PC-3 (cell line): ENCODE data around the gene EID3. TPM values are rescaled to one million over a fixed set of nuclear protein-coding genes. Genes with fewer than 3 reads are reported as not detected.

Source experiments
- ATAC-seq: fragments of 200-7000 bp; cut with Tn5 transposase; 2 replicates; pipeline ENCODE4 v1.9.1; 2020; ENCODE audit warnings: mild to moderate bottlenecking, moderate library complexity
- BruUV-seq: library from RNA; stranded (reverse); fragments of 400-500 nt; replicated peaks from 2 replicates; lab custom pipeline; 2021; lab: Mats Ljungman, UMichigan
- CTCF ChIA-PET: fragments of 300-600 bp; sonication (Branson Sonifier 250); formaldehyde crosslinking; loops from one replicate; lab custom pipeline; 2022; ENCODE audit warnings: antibody characterized with exemption; lab: Charles Lee
- POLR2A ChIA-PET: fragments of 300-600 bp; sonication (Branson Sonifier 250); formaldehyde crosslinking; loops from one replicate; lab custom pipeline; 2022; ENCODE audit warnings: antibody characterized with exemption; ENCODE audit not compliant: unreplicated experiment; lab: Charles Lee
- DNase-seq: peaks from one replicate; pipeline ENCODE4 v3.0.0-alpha.2; 2015
- H2AFZ ChIP-seq: fragments of 300-600 bp; sonication (generic); 2 replicates; pipeline ENCODE4 v1.6.0; 2016; ENCODE audit warnings: antibody characterized with exemption, low read length
- H3F3A ChIP-seq: fragments of 300-600 bp; sonication (generic); one replicate; pipeline ENCODE4 v1.6.0; 2017; ENCODE audit warnings: antibody characterized with exemption, low read length, control low read depth, mild to moderate bottlenecking; ENCODE audit not compliant: unreplicated experiment
- H3K27ac ChIP-seq: fragments of 300-600 bp; sonication (generic); 2 replicates; pipeline ENCODE4 v1.5.1; 2016; ENCODE audit warnings: mild to moderate bottlenecking, low read length
- H3K27me3 ChIP-seq: fragments of 300-600 bp; sonication (generic); 2 replicates; pipeline ENCODE4 v1.6.1; 2016; ENCODE audit warnings: low read length, mixed read lengths
- H3K36me3 ChIP-seq: fragments of 300-600 bp; sonication (generic); 2 replicates; pipeline ENCODE4 v1.6.1; 2016; ENCODE audit warnings: low read depth, mixed run types, low read length, mixed read lengths
- H3K4me1 ChIP-seq: fragments of 300-600 bp; sonication (generic); 2 replicates; pipeline ENCODE4 v1.5.1; 2016; ENCODE audit warnings: low read length; ENCODE audit not compliant: insufficient read depth
- H3K4me2 ChIP-seq: fragments of 300-600 bp; sonication (generic); 2 replicates; pipeline ENCODE4 v1.6.0; 2016; ENCODE audit warnings: low read length
- H3K4me3 ChIP-seq: fragments of 300-600 bp; sonication (generic); 2 replicates; pipeline ENCODE4 v1.5.1; 2016; ENCODE audit warnings: mild to moderate bottlenecking, low read length, mixed read lengths
- H3K79me2 ChIP-seq: fragments of 300-600 bp; sonication (generic); 2 replicates; pipeline ENCODE4 v1.6.1; 2017; ENCODE audit warnings: low read length, mixed read lengths
- H3K9ac ChIP-seq: fragments of 300-600 bp; sonication (generic); 2 replicates; pipeline ENCODE4 v1.6.0; 2016; ENCODE audit warnings: mild to moderate bottlenecking, low read length
- H3K9me2 ChIP-seq: fragments of 300-600 bp; sonication (generic); replicated peaks from 2 replicates; pipeline ENCODE4 v1.6.1; 2016; ENCODE audit warnings: mixed run types, low read length, mixed read lengths
- H3K9me3 ChIP-seq: fragments of 300-600 bp; sonication (generic); 2 replicates; pipeline ENCODE4 v1.6.1; 2016; ENCODE audit warnings: low read length, mixed read lengths
- H4K20me1 ChIP-seq: fragments of 300-600 bp; sonication (generic); 2 replicates; pipeline ENCODE4 v1.6.1; 2016; ENCODE audit warnings: low read length, mixed read lengths
- CTCF ChIP-seq: fragments of 300-600 bp; sonication (generic); conservative IDR thresholded peaks from 2 replicates; pipeline ENCODE4 v1.5.1; 2017; ENCODE audit warnings: antibody characterized with exemption, low read depth, mild to moderate bottlenecking, low read length
- EZH2 ChIP-seq: fragments of 300-600 bp; sonication (generic); IDR thresholded peaks from one replicate; pipeline ENCODE4 v1.6.1; 2017; ENCODE audit warnings: antibody characterized with exemption, mild to moderate bottlenecking, low read length; ENCODE audit not compliant: unreplicated experiment
- EZH2phosphoT487 ChIP-seq: fragments of 300-600 bp; sonication (generic); IDR thresholded peaks from 2 replicates; pipeline ENCODE4 v1.6.1; 2018; ENCODE audit warnings: mild to moderate bottlenecking, antibody characterized with exemption, low read length, borderline replicate concordance
- intact Hi-C: fragments of 100-400 bp; cut with micrococcal nuclease; formaldehyde crosslinking; loops from 2 replicates; pipeline ENCODE4 v1.9.0; 2023
- total RNA-seq: library from RNA; depleted of rRNA; stranded (reverse); fragments of >200 nt; gene quantifications from 2 replicates; pipeline ENCODE4 v1.2.3, GENCODE V29; 2014

The EID3 gene
- total RNA-seq, 1 experiment from 2014 or later = 9.8 TPM

GRCh38 chr12:104344682-104345081 lies 41.1 kb downstream of the EID3 start:
- peaks cover 20% of the 10 kb centered on the region for H3F3A ChIP-seq
- peaks cover 77% of the 10 kb centered on the region for H3K79me2 ChIP-seq
- DNase-seq (no peak), ATAC-seq (no peak)
- no peak overlapping the region for H3K9ac ChIP-seq
- peaks cover 89% of the 10 kb centered on the region for H3K36me3 ChIP-seq
- no peak overlapping the region for H3K27ac ChIP-seq
- peaks cover 46% of the 10 kb centered on the region for H4K20me1 ChIP-seq
- POLR2A ChIA-PET = no interaction called here
- TF ChIP-seq EZH2 (no peak), CTCF (no peak), EZH2phosphoT487 (no peak)
- peaks cover 19% of the 10 kb centered on the region; the same call in 1 of the 2 replicates for H3K4me1 ChIP-seq
- no peak overlapping the region for H3K4me3 ChIP-seq
- BruUV-seq = no TSS peak
- intact Hi-C loops = no loop called here
- H2AFZ ChIP-seq = no peak overlapping the region
- no peaks in the 10 kb centered on the region for H3K9me2 ChIP-seq
- no peak overlapping the region for H3K4me2 ChIP-seq
- no peaks in the 10 kb centered on the region for H3K9me3 ChIP-seq
- CTCF ChIA-PET = interaction anchor here (0.6 kb wide), 1 partner anchor 756 kb away, joined by 3 read pairs; no protein-coding TSS in a partner anchor
- no peaks in the 10 kb centered on the region for H3K27me3 ChIP-seq

- Histone ChIP-seq H4K20me1 (peaks cover 53% of the 10 kb centered on the region), H3K4me2 (no peak overlapping the region), H3K4me3 (no peak overlapping the region), H3F3A (peaks cover 28% of the 10 kb centered on the region), H3K4me1 (peaks cover 19% of the 10 kb centered on the region; the same call in 1 of the 2 replicates), H3K9ac (no peak overlapping the region), H2AFZ (no peak overlapping the region), H3K27ac (no peak overlapping the region), H3K9me3 (no peaks in the 10 kb centered on the region), H3K79me2 (peaks cover 82% of the 10 kb centered on the region), H3K36me3 (peaks cover 89% of the 10 kb centered on the region), H3K27me3 (no peaks in the 10 kb centered on the region), H3K9me2 (no peaks in the 10 kb centered on the region)
- intact Hi-C loops = no loop called here
- ChIA-PET POLR2A (interaction anchor here (0.5 kb wide), 1 partner anchor 739 kb away, joined by 3 read pairs; no protein-coding TSS in a partner anchor), CTCF (interaction anchor here (0.6 kb wide), 2 partner anchors 40 to 755 kb away, joined by 3 to 4 read pairs; no protein-coding TSS in a partner anchor)
- ATAC-seq (no peak), DNase-seq (no peak)
- no TSS peak for BruUV-seq
- TF ChIP-seq EZH2phosphoT487 = no peak
- TF ChIP-seq EZH2 = no peak
- no peak for TF ChIP-seq CTCF
These were observed 41.9 kb downstream of the EID3 start for GRCh38 chr12:104345234-104346066.
